ENCODE measurements around the gene FBLN5. TPM values are rescaled to one million over a fixed set of nuclear protein-coding genes. Genes with fewer than 3 reads are reported as not detected.

FBLN5 gene
- total RNA-seq, 1 experiment from 2014 or later: 0.23 TPM

DNA sequence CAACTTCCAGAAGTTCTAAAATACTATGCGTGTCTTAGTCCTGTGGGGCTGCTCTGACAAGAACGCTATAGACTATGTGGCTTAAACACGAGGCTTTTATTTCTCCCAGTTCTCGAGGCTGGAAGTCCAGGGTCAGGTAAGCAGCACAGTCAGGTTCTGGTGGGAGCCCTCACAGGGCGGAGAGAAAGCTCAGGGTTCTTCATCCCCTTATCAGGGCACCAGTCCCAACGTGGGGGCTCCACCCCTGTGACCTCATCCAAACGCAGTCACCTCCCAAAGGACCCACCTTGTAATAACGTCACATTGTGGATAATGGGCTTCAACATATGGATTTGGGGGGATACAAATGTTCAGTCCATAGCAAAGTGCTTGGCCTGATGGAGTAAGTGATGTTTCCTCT, 43.0 kb downstream of the FBLN5 start:
- BruUV-seq (replicated peaks): no TSS peak
- Histone ChIP-seq H3K9me3 (ENCODE audit: control insufficient read depth, insufficient read depth, low read depth, low read length) (no peaks in the 10 kb centered on the region), H3K4me1 (ENCODE audit: control insufficient read depth, insufficient read depth, low read length) (no peaks in the 10 kb centered on the region), H3K36me3 (ENCODE audit: control insufficient read depth, insufficient read depth, low read length) (no peaks in the 10 kb centered on the region), H3K4me3 (ENCODE audit: low read depth in 2 of 2, low read length in 2 of 2) (no peak overlapping the region), H3K27ac (ENCODE audit: low read length) (no peak overlapping the region), H3K27me3 (ENCODE audit: control insufficient read depth, insufficient read depth, low read length) (no peaks in the 10 kb centered on the region)
- ChIA-PET CTCF (no interaction called here), POLR2A (no interaction called here)
- no peak for ATAC-seq
- no peak for DNase-seq (ENCODE audit: low read depth, low spot score)
- no peak for TF ChIP-seq SIN3A (IDR thresholded peaks at IDR 0.05; ENCODE audit: borderline replicate concordance, insufficient read depth, low read depth, low read length)
- in situ Hi-C loops (cut with HindIII; ENCODE audit: low pct_unique_long_range_greater_than_20kb, low sequenced_read_pairs): no loop called here
- intact Hi-C loops (cut with micrococcal nuclease; ENCODE audit: unreplicated experiment): no loop called here

DNA sequence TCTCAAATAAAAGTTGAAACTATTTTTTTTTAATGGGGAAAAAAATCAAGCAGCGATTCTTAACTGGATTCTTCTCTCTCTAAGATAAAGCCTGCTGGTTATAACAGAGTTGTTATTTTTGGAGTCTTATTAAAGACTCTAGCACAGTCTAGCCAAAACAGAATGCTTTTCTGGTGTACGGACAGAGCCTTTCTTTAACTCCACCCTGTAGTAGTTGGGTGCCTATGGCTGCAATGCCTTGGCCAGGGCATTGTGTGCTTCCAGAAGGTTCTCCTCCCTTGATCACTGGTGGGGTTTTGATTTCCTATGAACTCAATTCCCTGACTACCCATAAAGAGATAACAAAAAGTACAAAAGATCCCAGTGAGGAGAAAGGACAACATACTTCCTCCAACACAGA, 44.4 kb downstream of the FBLN5 start:
- Histone ChIP-seq H3K36me3 (ENCODE audit: control insufficient read depth, insufficient read depth, low read length) (no peaks in the 10 kb centered on the region), H3K27me3 (ENCODE audit: control insufficient read depth, insufficient read depth, low read length) (no peaks in the 10 kb centered on the region), H3K4me1 (ENCODE audit: control insufficient read depth, insufficient read depth, low read length) (no peaks in the 10 kb centered on the region), H3K4me3 (ENCODE audit: low read depth in 2 of 2, low read length in 2 of 2) (no peak overlapping the region), H3K27ac (ENCODE audit: low read length) (no peak overlapping the region), H3K9me3 (ENCODE audit: control insufficient read depth, insufficient read depth, low read depth, low read length) (no peaks in the 10 kb centered on the region)
- DNase-seq (ENCODE audit: low read depth, low spot score): no peak
- no TSS peak for BruUV-seq (replicated peaks)
- CTCF ChIA-PET: no interaction called here
- in situ Hi-C loops (cut with HindIII; ENCODE audit: low pct_unique_long_range_greater_than_20kb, low sequenced_read_pairs): no loop called here
- no peak for ATAC-seq
- TF ChIP-seq, protein P1, sequence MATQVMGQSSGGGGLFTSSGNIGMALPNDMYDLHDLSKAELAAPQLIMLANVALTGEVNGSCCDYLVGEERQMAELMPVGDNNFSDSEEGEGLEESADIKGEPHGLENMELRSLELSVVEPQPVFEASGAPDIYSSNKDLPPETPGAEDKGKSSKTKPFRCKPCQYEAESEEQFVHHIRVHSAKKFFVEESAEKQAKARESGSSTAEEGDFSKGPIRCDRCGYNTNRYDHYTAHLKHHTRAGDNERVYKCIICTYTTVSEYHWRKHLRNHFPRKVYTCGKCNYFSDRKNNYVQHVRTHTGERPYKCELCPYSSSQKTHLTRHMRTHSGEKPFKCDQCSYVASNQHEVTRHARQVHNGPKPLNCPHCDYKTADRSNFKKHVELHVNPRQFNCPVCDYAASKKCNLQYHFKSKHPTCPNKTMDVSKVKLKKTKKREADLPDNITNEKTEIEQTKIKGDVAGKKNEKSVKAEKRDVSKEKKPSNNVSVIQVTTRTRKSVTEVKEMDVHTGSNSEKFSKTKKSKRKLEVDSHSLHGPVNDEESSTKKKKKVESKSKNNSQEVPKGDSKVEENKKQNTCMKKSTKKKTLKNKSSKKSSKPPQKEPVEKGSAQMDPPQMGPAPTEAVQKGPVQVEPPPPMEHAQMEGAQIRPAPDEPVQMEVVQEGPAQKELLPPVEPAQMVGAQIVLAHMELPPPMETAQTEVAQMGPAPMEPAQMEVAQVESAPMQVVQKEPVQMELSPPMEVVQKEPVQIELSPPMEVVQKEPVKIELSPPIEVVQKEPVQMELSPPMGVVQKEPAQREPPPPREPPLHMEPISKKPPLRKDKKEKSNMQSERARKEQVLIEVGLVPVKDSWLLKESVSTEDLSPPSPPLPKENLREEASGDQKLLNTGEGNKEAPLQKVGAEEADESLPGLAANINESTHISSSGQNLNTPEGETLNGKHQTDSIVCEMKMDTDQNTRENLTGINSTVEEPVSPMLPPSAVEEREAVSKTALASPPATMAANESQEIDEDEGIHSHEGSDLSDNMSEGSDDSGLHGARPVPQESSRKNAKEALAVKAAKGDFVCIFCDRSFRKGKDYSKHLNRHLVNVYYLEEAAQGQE (IDR thresholded peaks at IDR 0.05; ENCODE audit: insufficient read depth in 1 of 2, low read depth in 2 of 2, low read length in 1 of 2): no peak
- no peak for TF ChIP-seq POLR2AphosphoS5 (IDR thresholded peaks at IDR 0.05; ENCODE audit: low read depth, low read length)
- TF ChIP-seq SIN3A (IDR thresholded peaks at IDR 0.05; ENCODE audit: borderline replicate concordance, insufficient read depth, low read depth, low read length): no peak
- no peak for TF ChIP-seq TCF7L2 (IDR thresholded peaks at IDR 0.05; ENCODE audit: low read depth, low read length)
- TF ChIP-seq, protein P2, sequence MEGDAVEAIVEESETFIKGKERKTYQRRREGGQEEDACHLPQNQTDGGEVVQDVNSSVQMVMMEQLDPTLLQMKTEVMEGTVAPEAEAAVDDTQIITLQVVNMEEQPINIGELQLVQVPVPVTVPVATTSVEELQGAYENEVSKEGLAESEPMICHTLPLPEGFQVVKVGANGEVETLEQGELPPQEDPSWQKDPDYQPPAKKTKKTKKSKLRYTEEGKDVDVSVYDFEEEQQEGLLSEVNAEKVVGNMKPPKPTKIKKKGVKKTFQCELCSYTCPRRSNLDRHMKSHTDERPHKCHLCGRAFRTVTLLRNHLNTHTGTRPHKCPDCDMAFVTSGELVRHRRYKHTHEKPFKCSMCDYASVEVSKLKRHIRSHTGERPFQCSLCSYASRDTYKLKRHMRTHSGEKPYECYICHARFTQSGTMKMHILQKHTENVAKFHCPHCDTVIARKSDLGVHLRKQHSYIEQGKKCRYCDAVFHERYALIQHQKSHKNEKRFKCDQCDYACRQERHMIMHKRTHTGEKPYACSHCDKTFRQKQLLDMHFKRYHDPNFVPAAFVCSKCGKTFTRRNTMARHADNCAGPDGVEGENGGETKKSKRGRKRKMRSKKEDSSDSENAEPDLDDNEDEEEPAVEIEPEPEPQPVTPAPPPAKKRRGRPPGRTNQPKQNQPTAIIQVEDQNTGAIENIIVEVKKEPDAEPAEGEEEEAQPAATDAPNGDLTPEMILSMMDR (IDR thresholded peaks at IDR 0.05): no peak
- intact Hi-C loops (cut with micrococcal nuclease; ENCODE audit: unreplicated experiment): no loop called here
- POLR2A ChIA-PET: no interaction called here

DNA sequence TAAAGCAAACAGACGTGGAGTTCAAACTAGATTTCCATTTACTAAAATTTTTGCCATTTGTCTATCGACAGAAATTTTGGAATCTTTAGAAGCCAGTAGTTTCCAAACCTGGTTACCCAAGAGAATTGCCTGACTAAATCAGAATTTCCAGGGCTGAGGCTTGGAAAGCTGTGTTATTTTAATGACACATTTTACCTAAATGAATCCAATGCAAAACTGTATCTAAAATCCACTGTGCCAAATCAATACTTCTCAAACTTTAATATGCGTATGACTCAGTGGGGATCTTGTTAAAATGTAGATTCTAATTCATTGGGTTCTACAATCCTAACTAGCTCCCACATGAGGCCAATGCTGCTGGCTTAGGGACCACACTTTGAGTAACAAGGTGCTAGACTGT, 45.2 kb downstream of the FBLN5 start:
- no peak for ATAC-seq
- H3K27ac ChIP-seq (ENCODE audit: low read length): no peak overlapping the region
- no peaks in the 10 kb centered on the region for H3K36me3 ChIP-seq (ENCODE audit: control insufficient read depth, insufficient read depth, low read length)
- no peaks in the 10 kb centered on the region for H3K4me1 ChIP-seq (ENCODE audit: control insufficient read depth, insufficient read depth, low read length)
- H3K9me3 ChIP-seq (ENCODE audit: control insufficient read depth, insufficient read depth, low read depth, low read length): no peaks in the 10 kb centered on the region
- TF ChIP-seq TCF7L2 (IDR thresholded peaks at IDR 0.05; ENCODE audit: low read depth, low read length) (no peak), SIN3A (IDR thresholded peaks at IDR 0.05; ENCODE audit: borderline replicate concordance, insufficient read depth, low read depth, low read length) (no peak), POLR2AphosphoS5 (IDR thresholded peaks at IDR 0.05; ENCODE audit: low read depth, low read length) (no peak)
- TF ChIP-seq, protein P1 (IDR thresholded peaks at IDR 0.05; ENCODE audit: insufficient read depth in 1 of 2, low read depth in 2 of 2, low read length in 1 of 2): no peak
- TF ChIP-seq, protein P2 (IDR thresholded peaks at IDR 0.05): no peak
- H3K4me3 ChIP-seq (ENCODE audit: low read depth in 2 of 2, low read length in 2 of 2): no peak overlapping the region
- ChIA-PET CTCF (no interaction called here), POLR2A (no interaction called here)
- DNase-seq (ENCODE audit: low read depth, low spot score): no peak
- in situ Hi-C loops (cut with HindIII; ENCODE audit: low pct_unique_long_range_greater_than_20kb, low sequenced_read_pairs): no loop called here
- intact Hi-C loops (cut with micrococcal nuclease; ENCODE audit: unreplicated experiment): no loop called here
- no peaks in the 10 kb centered on the region for H3K27me3 ChIP-seq (ENCODE audit: control insufficient read depth, insufficient read depth, low read length)
- no TSS peak for BruUV-seq (replicated peaks)

All from Panc1 (cell line).